SKM-1 (cell line): ENCODE data around the gene TBC1D2B.

Experiments used
- DNase-seq: peaks from one replicate; lab custom pipeline; 2025; ENCODE audit not compliant: unreplicated experiment; lab: John Stamatoyannopoulos, UW

The TBC1D2B gene

GRCh38 chr15:78073046-78073787 lies 4.3 kb downstream of the TBC1D2B start:
- DNase-seq, result no peak

GRCh38 chr15:78072080-78072892 lies 5.2 kb downstream of the TBC1D2B start:
- DNase-seq, result no peak

GRCh38 chr15:78071383-78071782 lies 6.1 kb downstream of the TBC1D2B start:
- no peak for DNase-seq

- DNase-seq, result peak; percentile 52
Observed at GRCh38 chr15:78070049-78070700, 7.3 kb downstream of the TBC1D2B start.

- DNase-seq, result no peak
Observed at GRCh38 chr15:78069462-78070029, 8.0 kb downstream of the TBC1D2B start.

GRCh38 chr15:78069052-78069414 lies 8.5 kb downstream of the TBC1D2B start:
- no peak for DNase-seq

- DNase-seq, result no peak
Observed at GRCh38 chr15:78067328-78068228, 9.9 kb downstream of the TBC1D2B start.

GRCh38 chr15:78065973-78066946 lies 11.3 kb downstream of the TBC1D2B start:
- DNase-seq, result no peak

- peak; percentile 52 for DNase-seq
Observed at GRCh38 chr15:78065284-78065872, 12.1 kb downstream of the TBC1D2B start.

- no peak for DNase-seq
Observed at GRCh38 chr15:78064544-78064943, 13.0 kb downstream of the TBC1D2B start.

GRCh38 chr15:78063970-78064385 lies 13.5 kb downstream of the TBC1D2B start:
- no peak for DNase-seq

GRCh38 chr15:78063217-78063616 lies 14.3 kb downstream of the TBC1D2B start:
- no peak for DNase-seq

- DNase-seq, result no peak
Observed at GRCh38 chr15:78061963-78062427, 15.5 kb downstream of the TBC1D2B start.

GRCh38 chr15:78060232-78060631 lies 17.3 kb downstream of the TBC1D2B start:
- DNase-seq, result no peak

- DNase-seq, result no peak
Observed at GRCh38 chr15:78059110-78059839, 18.2 kb downstream of the TBC1D2B start.

- no peak for DNase-seq
Observed at GRCh38 chr15:78058401-78058935, 19.0 kb downstream of the TBC1D2B start.

GRCh38 chr15:78057803-78058202 lies 19.7 kb downstream of the TBC1D2B start:
- DNase-seq, result no peak

- no peak for DNase-seq
Observed at GRCh38 chr15:78056714-78057269, 20.7 kb downstream of the TBC1D2B start.
